A673 (cell line): ENCODE results near the gene HSF2BP. TPM values are rescaled to one million over a fixed set of nuclear protein-coding genes. Genes with fewer than 3 reads are reported as not detected.

Experiments used
- BruUV-seq: library from RNA; stranded (reverse); fragments of 400-500 nt; replicated peaks from 2 replicates; lab custom pipeline; 2021; lab: Mats Ljungman, UMichigan
- CTCF ChIA-PET: fragments of 300-600 bp; sonication (Branson Sonifier 250); formaldehyde crosslinking; loops from one replicate; lab custom pipeline; 2022; ENCODE audit warnings: antibody characterized with exemption; lab: Charles Lee
- POLR2A ChIA-PET: fragments of 300-600 bp; sonication (Branson Sonifier 250); formaldehyde crosslinking; loops from one replicate; lab custom pipeline; 2022; ENCODE audit warnings: antibody characterized with exemption; ENCODE audit not compliant: low non-redundant PET; lab: Charles Lee
- DNase-seq: peaks from one replicate; pipeline ENCODE4 v3.0.0-alpha.2; 2015; ENCODE audit warnings: low spot score
- H3K27ac ChIP-seq: fragments of 200-600 bp; sonication (generic); 2 replicates; pipeline ENCODE4 v1.5.1; 2016; ENCODE audit warnings: mixed run types, low read depth, mild to moderate bottlenecking, mixed read lengths, antibody characterized with exemption, low read length; ENCODE audit not compliant: poor library complexity, severe bottlenecking
- H3K27me3 ChIP-seq: fragments of 200-600 bp; sonication (generic); replicated peaks from 2 replicates; pipeline ENCODE4 v1.6.1; 2017; ENCODE audit warnings: mixed run types, low read depth, mild to moderate bottlenecking, mixed read lengths, antibody characterized with exemption, low read length; ENCODE audit not compliant: insufficient read depth, poor library complexity
- H3K36me3 ChIP-seq: fragments of 200-600 bp; sonication (generic); 2 replicates; pipeline ENCODE4 v1.6.1; 2016; ENCODE audit warnings: mixed run types, mild to moderate bottlenecking, mixed read lengths, antibody characterized with exemption, low read length; ENCODE audit not compliant: insufficient read depth, poor library complexity, severe bottlenecking
- H3K4me1 ChIP-seq: fragments of 200-600 bp; sonication (generic); 2 replicates; pipeline ENCODE4 v1.6.1; 2017; ENCODE audit warnings: mixed run types, mild to moderate bottlenecking, mixed read lengths, antibody characterized with exemption, low read length; ENCODE audit not compliant: insufficient read depth, poor library complexity, severe bottlenecking
- H3K4me3 ChIP-seq: fragments of 200-600 bp; sonication (generic); 2 replicates; pipeline ENCODE4 v1.5.1; 2016; ENCODE audit warnings: low read depth, mixed run types, mild to moderate bottlenecking, mixed read lengths, low read length; ENCODE audit not compliant: poor library complexity, severe bottlenecking
- H3K9me3 ChIP-seq: fragments of 200-600 bp; sonication (generic); 2 replicates; pipeline ENCODE4 v1.6.1; 2016; ENCODE audit warnings: mixed run types, low read depth, mild to moderate bottlenecking, mixed read lengths, antibody characterized with exemption, low read length; ENCODE audit not compliant: poor library complexity, severe bottlenecking
- EZH2 ChIP-seq: fragments of 200-600 bp; sonication (generic); IDR thresholded peaks from 2 replicates; pipeline ENCODE4 v1.6.1; 2017; ENCODE audit warnings: borderline replicate concordance, low read depth, mild to moderate bottlenecking, mixed read lengths, antibody characterized with exemption, low read length; ENCODE audit not compliant: poor library complexity, severe bottlenecking
- intact Hi-C: fragments of 100-400 bp; cut with micrococcal nuclease; formaldehyde crosslinking; loops from one replicate; pipeline ENCODE4 v1.10.0; 2022; ENCODE audit not compliant: unreplicated experiment
- total RNA-seq: library from RNA; stranded (reverse); gene quantifications from 2 replicates; pipeline ENCODE4 v1.2.3, GENCODE V29; 2021
- TF ChIP-seq, protein P1 (sequence below): fragments of 300-800, 200-600 bp; sonication (generic); conservative IDR thresholded peaks from 2 replicates; pipeline ENCODE4 v1.5.1; 2017; ENCODE audit warnings: low read depth, mild to moderate bottlenecking, antibody characterized with exemption, low read length, moderate library complexity, mixed read lengths

HSF2BP gene
- total RNA-seq, 1 experiment from 2014 or later: 2.4 TPM

DNA sequence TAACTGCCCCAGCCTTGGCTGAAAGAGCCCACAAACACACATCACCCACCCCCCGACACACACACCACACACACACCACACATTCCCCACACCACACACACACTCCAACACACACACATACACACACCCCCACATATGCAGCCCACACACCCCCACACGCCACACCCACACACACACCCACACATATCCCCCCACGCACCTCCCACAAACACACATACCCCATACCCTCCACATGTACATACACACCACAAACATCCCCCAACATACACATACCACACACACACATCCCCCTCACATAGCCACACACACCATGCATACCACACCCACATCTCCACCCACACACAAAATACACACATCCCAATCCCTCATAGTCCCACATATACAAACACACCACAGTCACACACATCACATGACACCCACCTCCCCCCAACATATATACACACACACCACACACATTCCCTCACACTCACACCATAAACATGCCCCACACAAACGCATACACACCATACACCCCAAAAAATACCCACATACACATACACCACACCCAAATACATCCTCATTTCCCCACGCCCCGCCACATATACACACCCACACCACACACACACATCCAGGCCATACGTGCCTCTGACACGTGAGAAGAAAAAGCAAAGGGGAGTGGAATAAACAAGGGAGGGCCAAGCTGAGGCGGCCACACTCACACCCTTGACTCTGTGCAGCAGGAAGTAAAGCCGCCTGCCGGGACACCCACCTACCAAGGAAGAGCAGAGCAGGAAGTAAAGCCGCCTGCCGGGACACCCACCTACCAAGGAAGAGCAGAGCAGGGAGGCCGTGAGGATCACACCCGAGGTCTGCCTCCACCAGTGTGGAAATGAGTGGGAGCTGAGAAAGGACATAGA lies 53.7 kb downstream of the HSF2BP start:
- H3K27me3 ChIP-seq: no peaks in the 10 kb centered on the region
- intact Hi-C loops: no loop called here
- TF ChIP-seq, protein P1, sequence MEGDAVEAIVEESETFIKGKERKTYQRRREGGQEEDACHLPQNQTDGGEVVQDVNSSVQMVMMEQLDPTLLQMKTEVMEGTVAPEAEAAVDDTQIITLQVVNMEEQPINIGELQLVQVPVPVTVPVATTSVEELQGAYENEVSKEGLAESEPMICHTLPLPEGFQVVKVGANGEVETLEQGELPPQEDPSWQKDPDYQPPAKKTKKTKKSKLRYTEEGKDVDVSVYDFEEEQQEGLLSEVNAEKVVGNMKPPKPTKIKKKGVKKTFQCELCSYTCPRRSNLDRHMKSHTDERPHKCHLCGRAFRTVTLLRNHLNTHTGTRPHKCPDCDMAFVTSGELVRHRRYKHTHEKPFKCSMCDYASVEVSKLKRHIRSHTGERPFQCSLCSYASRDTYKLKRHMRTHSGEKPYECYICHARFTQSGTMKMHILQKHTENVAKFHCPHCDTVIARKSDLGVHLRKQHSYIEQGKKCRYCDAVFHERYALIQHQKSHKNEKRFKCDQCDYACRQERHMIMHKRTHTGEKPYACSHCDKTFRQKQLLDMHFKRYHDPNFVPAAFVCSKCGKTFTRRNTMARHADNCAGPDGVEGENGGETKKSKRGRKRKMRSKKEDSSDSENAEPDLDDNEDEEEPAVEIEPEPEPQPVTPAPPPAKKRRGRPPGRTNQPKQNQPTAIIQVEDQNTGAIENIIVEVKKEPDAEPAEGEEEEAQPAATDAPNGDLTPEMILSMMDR: no peak
- TF ChIP-seq EZH2: no peak
- H3K27ac ChIP-seq: no peak overlapping the region
- H3K4me3 ChIP-seq: no peak overlapping the region
- BruUV-seq: no TSS peak
- H3K36me3 ChIP-seq: no peaks in the 10 kb centered on the region
- no peak for DNase-seq
- no peaks in the 10 kb centered on the region for H3K9me3 ChIP-seq
- peaks cover 12% of the 10 kb centered on the region for H3K4me1 ChIP-seq
- ChIA-PET CTCF (no interaction called here), POLR2A (no interaction called here)

GRCh38 chr21:43604505-43605204 lies 54.6 kb downstream of the HSF2BP start:
- peaks cover 7% of the 10 kb centered on the region for H3K4me1 ChIP-seq
- intact Hi-C loops: no loop called here

More at GRCh38 chr21:43604505-43605204, 54.6 kb downstream of the HSF2BP start:
- no TSS peak for BruUV-seq
- no peaks in the 10 kb centered on the region for H3K27me3 ChIP-seq
- H3K36me3 ChIP-seq: no peaks in the 10 kb centered on the region
- TF ChIP-seq, protein P1: no peak
- TF ChIP-seq EZH2: no peak
- H3K27ac ChIP-seq: no peak overlapping the region
- CTCF ChIA-PET: no interaction called here
- no peaks in the 10 kb centered on the region for H3K9me3 ChIP-seq
- H3K4me3 ChIP-seq: no peak overlapping the region
- DNase-seq: no peak
- POLR2A ChIA-PET: no interaction called here
